ENCODE data around the gene SCPEP1.

SCPEP1 gene

GRCh38 chr17:56939869-56940484 lies 38.0 kb upstream of the SCPEP1 start:
- peak; percentile 56 for TF ChIP-seq CTCF (IDR thresholded peaks at IDR 0.05; ENCODE audit: low read depth, low read length)
- no peak for DNase-seq
- H3K36me3 ChIP-seq = peaks cover 95% of the 10 kb centered on the region
- H3K27me3 ChIP-seq (ENCODE audit: insufficient read depth, low read depth, severe bottlenecking) = no peaks in the 10 kb centered on the region
- no peaks in the 10 kb centered on the region for H3K9me3 ChIP-seq (ENCODE audit: severe bottlenecking)
- H3K27ac ChIP-seq = no peak overlapping the region
- H3K4me3 ChIP-seq (ENCODE audit: low read depth, low read length) = no peak overlapping the region

- no peak for TF ChIP-seq CTCF (IDR thresholded peaks at IDR 0.05; ENCODE audit: low read depth, low read length)
- Histone ChIP-seq H3K9me3 (ENCODE audit: severe bottlenecking) (no peaks in the 10 kb centered on the region), H3K27me3 (ENCODE audit: insufficient read depth, low read depth, severe bottlenecking) (no peaks in the 10 kb centered on the region), H3K27ac (no peak overlapping the region), H3K36me3 (peaks cover 94% of the 10 kb centered on the region), H3K4me3 (ENCODE audit: low read depth, low read length) (no peak overlapping the region)
- DNase-seq = no peak
These were observed 34.3 kb upstream of the SCPEP1 start for GRCh38 chr17:56943505-56944125.

- H3K36me3 ChIP-seq = peaks cover 92% of the 10 kb centered on the region
- TF ChIP-seq CTCF (IDR thresholded peaks at IDR 0.05; ENCODE audit: low read depth, low read length) = no peak
- DNase-seq = no peak
- H3K27ac ChIP-seq = no peak overlapping the region
- H3K4me3 ChIP-seq (ENCODE audit: low read depth, low read length) = no peak overlapping the region
- H3K27me3 ChIP-seq (ENCODE audit: insufficient read depth, low read depth, severe bottlenecking) = no peaks in the 10 kb centered on the region
- no peaks in the 10 kb centered on the region for H3K9me3 ChIP-seq (ENCODE audit: severe bottlenecking)
These were observed 31.9 kb upstream of the SCPEP1 start for GRCh38 chr17:56945938-56946505.

- DNase-seq = no peak
- no peak overlapping the region for H3K4me3 ChIP-seq (ENCODE audit: low read depth, low read length)
- no peak overlapping the region for H3K27ac ChIP-seq
- H3K36me3 ChIP-seq = peaks cover 86% of the 10 kb centered on the region
- TF ChIP-seq CTCF (IDR thresholded peaks at IDR 0.05; ENCODE audit: low read depth, low read length) = no peak
- H3K9me3 ChIP-seq (ENCODE audit: severe bottlenecking) = no peaks in the 10 kb centered on the region
- H3K27me3 ChIP-seq (ENCODE audit: insufficient read depth, low read depth, severe bottlenecking) = no peaks in the 10 kb centered on the region
These were observed 30.2 kb upstream of the SCPEP1 start for GRCh38 chr17:56947741-56948140.

GRCh38 chr17:56948491-56948890 lies 29.4 kb upstream of the SCPEP1 start:
- peaks cover 85% of the 10 kb centered on the region for H3K36me3 ChIP-seq
- no peaks in the 10 kb centered on the region for H3K9me3 ChIP-seq (ENCODE audit: severe bottlenecking)
- no peak for DNase-seq
- TF ChIP-seq CTCF (IDR thresholded peaks at IDR 0.05; ENCODE audit: low read depth, low read length) = no peak
- no peaks in the 10 kb centered on the region for H3K27me3 ChIP-seq (ENCODE audit: insufficient read depth, low read depth, severe bottlenecking)
- H3K27ac ChIP-seq = no peak overlapping the region
- H3K4me3 ChIP-seq (ENCODE audit: low read depth, low read length) = no peak overlapping the region

Measured in WERI-Rb-1 (cell line).